Activated effector memory CD4-positive, alpha-beta T cell treated with anti-CD3 and anti-CD28 coated beads, Interleukin-2, amount 50 U/mL, for 16 hours (primary cell): ENCODE data around the gene CD79A.

ENCODE experiments used
- DNase-seq: peaks from one replicate; pipeline ENCODE4 v3.0.0-alpha.2; 2020

The CD79A gene

DNA sequence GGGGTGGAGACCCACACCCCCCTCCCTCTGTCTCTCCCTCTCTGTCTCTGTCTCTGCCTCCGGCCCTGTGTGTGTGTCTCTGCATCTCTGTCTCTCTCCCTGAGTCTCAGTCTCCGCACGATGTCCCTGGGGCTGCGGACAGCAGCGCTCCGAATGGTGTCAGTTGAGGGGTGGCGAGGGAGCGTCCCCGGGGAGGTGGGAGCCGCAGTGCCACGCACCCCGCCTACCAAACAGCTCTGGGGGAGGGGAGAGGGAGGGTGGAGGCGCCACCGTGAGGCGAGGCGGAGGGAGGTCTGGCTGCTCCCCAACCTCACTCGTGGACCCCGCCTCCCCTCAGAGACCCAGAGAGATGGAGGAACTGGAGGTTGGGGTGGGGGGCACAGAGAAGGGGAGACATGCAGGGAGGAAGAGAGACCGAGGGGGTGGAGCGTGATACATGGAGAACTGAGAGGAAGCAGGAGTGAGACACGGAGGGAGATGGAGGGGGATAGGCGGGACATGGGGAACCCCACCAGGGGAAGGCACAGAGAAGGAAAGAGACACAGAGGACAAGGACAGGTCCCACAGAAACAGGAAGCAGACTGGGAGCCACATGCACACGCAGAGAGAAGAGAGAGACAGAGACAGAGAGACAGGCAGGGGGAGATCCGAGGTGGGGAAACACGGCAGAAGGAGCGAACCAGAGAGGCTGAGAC lies 44.0 kb downstream of the CD79A start:
- no peak for DNase-seq

DNA sequence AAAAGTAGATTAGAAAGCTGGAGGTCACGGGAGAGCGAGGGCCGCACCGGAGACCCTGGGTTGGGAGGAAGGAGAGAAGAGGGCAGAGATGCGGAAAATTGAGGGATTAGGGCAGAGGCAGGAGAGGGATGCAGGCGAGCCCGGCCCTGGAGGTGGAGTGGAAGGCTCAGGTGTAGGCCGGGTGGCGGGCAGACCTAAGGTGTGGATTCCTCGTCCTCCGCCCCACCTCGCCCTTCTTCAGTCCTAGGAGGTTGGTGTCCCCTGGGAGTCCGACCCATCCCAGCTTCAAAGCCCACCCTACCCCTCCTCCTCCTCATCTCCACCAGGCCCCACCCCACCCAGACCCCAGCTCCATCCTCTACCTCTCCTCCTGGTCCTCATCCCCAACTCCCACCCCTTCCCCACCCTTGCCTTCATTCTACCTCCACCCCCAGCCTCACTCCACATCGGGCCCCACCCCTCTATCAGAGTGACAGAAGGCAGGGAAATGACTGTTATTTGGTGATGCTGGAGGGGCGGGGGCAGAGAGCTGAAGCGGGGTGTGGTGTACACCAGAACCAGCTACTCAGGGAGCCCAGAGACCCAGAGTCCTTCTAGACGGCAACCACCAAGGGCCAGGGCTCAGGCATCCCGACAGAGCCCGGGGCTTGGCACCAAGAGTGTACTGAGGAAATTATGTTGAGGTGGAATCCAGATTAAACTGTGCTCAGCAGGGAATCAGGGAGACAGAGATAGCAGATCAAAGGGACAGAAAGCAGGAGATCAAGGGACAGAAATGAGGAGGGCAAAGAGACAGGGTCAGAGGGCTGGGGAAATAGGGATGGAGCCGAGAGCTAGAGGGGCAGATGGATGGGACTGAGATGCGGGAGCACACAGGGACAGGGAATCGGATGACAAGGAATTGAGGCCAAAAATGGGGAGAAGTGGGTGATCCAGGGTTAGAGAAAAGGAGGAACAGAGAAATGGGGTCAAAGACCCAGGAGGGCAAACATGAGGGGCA lies 44.8 kb downstream of the CD79A start:
- DNase-seq: no peak

GRCh38 chr19:41922585-41922984 lies 45.5 kb downstream of the CD79A start:
- DNase-seq: no peak

GRCh38 chr19:41923045-41923788 lies 46.1 kb downstream of the CD79A start:
- no peak for DNase-seq

DNA sequence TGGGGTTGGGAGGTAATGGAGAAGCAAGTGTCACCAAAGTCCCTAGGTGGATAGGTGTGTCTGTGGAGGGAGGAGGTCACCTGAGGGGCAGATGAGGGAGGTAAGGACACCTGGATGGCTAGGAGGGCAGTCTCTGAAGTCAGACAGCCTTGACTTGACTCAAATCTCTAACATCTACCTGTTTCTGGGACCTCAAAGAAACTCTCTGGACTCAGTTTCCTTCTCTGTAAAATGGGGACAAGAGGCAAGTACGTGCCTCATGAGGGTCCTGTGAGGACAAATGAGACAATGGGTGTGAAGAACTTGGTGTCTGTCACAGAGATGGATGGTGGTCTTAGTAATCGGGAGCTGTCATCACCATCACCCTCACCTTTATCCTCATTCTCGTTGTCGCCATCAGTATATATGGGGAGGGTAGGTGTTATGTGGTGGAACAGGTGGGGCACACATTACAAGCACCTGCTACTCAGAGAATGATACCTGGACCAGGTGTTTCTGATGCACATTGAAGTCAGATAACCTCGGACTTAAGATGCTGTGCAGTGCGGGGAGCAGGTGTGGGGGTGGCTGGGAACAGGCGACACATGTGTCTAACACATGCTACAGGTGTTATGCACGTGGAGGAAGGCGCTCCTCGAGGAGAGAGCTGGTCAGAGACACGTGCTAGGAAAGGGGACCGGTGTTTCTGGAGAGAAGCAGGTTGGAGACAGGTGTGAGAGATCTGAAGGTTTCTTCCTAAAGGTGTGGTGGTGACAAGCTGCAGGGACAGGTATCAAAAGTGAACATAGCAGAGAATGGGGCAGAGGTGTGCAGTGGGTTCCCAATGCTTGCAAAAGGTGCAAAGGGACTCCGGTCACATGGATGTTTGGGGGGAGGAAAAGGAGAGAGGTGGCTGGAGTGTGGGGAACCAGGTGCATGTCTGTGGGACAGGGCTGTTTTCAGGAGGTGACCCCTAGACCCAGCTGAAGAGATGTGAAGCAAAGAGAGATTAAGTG lies 47.4 kb downstream of the CD79A start:
- DNase-seq: no peak

DNA sequence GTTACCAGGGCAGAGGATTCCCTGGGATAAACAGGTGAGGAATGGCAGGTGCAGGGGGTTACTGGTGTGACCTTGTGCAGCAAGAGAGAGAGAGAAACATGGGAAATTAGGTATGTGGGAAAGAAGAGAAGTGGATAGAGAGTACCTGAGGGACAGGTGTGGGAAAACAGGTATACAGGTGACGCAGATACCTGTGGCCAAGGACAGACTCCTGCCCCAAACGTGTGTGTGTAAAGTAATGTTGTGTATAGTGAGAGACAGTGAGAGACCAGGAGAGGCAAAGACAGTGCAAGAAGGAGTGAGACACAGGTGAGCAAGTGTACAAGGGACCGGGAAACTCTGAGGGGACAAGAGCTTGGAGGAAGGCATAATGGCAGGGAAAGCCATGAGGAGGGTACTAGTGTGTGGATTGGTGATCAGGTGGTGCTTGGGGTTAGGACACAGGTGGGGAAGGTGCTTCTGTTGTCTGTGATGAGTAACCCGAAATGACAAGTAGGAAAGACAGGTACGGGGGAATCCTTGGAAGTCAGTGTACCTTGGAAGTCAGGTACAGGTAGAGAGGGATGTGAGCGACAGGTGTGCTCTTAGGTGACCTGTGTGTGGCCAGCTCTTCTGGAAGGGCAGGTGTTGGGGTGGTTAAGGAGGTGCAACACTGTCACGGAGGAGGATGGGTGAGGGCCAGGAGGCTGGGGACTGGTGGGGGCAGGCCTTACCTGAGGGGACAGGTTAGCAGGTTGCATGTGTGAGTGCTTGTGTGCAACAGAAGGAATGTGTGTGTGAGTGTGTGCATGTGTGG lies 48.3 kb downstream of the CD79A start:
- DNase-seq: no peak

DNA sequence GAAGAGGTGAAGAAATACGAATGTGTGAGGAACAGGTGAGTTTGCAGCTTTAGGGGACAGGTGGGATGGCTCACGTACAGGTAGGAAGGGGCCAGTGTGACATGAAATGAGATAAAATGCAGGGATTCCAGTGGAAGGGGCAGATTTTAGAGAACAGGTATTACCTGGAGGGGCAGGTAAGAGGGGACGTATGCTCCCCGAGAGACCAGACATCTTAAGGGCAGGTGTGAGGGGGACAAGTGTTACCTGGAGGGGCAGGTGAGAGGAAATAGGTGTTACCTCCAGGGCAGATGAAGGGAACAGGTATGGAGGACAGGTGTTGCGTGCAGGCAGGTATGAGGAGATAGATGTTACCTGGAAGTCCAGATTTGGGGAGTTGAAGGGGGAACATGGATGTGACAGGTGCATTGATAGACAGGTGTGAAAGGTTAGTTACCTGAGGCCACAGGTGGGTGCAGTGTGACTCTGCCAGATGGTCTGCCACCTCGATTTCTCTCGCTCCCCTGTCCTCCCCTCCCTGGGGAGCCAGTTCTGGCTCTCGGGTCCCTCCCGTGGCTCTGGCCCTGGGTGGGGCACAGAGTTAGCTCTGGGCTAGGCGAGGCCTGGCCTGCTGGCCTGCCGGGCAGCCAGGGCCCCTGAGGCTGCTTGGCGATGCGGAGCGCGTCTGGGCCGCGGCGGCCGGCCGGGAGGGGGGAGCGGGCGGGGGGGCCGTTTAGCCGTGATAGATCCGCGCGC lies 49.1 kb downstream of the CD79A start:
- DNase-seq: no peak

- DNase-seq: no peak
These were observed 49.9 kb downstream of the CD79A start for GRCh38 chr19:41926763-41927496.

DNA sequence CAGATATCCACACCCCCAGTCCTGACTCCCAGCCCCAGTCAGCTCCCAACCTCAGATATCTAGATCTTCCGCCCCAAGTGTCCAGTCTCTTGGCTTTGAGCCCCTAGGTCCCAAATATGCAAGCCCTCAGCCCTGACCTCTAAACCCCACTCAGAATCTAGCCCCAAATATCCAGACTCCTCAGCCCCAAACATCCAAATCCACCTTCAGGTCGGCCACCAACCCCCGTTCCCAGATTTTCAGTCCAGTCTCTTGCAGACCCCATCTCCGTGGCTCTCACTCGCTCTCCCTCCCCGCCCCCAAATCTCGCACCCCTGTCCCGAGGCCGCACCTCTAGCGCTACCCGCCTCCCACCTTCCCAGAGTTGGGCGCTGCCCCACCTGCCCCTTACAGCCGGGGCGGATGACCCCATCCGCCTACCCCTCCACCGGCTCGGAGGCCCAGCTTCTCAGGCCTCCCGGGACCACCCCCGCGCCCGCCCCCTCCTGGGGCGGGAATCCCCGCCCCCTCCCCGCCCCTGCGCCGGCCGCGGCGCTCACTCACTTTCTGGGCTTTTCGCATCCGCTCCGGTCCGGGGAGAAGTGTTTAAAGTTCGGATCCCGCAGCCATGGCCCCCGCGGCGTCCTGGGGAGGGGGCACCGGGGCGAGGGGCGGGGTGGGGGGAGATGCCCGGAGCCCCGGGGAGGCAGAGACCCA lies 50.6 kb downstream of the CD79A start:
- peak; percentile 78 for DNase-seq

DNA sequence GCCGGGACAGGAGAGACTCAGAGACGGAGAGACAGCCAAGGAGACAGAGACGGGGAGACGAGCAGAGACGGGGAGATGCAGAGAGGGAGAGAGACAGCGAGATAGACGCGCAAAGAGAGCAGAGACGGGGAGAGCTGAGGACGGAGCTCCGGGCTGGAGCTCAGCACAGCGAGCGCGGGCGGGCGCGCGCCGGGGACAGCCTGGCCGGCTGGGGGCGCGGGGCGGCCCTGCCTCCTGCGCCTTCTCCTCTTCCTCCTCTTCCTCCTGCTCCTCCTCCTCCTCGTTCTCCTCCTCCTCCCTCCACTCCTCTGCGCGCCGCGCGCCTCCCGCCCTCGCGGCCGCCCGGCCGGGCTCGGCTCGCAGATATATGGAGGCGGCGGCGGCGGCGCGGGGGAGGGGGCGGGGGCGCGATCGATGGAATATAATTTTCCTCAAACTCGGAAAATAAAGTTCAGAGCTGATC lies 51.2 kb downstream of the CD79A start, which contains the start of gene ERFL:
TSS of gene ERFL (minus strand) at position 229 of the 463 bp plus-strand sequence. CDS start 15,530 bp downstream, outside the sequence.
- peak; percentile 69 for DNase-seq

DNA sequence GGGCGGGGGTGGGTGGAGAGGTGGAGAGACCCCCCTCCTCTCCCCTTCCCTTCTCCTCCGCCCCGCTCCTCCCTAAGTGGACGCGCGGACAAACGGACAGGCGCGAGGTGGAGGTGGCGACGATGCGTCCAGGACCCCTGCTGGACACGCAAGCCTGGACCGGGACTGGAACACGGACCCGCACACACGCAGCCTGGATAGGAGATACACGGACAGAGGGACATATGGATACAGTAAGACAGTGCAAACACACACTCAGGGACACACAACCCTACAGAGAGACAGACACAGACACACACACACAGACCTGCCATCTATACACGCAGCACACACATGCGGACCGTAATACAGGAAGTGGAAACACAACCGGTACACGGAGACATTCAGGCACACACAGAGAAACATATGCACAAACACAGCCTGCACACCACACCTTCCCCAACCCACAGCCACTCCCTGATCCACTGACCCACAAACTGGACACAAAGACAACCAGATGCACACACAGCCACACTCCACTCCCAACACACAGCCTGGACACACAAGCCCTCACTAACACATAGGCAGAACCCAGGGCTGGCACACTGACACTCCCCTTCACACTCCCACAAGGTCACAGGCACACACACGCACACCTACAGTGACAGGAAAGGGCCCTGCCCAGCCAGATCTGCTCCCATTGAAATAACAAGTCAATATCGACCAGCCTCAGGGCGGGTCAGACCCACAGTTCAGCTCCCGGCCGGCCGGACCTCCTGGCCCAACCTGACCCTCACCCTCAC lies 51.9 kb downstream of the CD79A start:
- DNase-seq: no peak

- DNase-seq: no peak
These were observed 52.5 kb downstream of the CD79A start for GRCh38 chr19:41929536-41930071.

GRCh38 chr19:41930322-41930722 lies 53.2 kb downstream of the CD79A start:
- DNase-seq: no peak
